GM18498 (cell line): ENCODE results near the gene MORF4L2.

Experiments used
- ATAC-seq: cut with Tn5 transposase; IDR thresholded peaks from one replicate; pipeline ENCODE4 v1.9.1; 2021; ENCODE audit warnings: mild to moderate bottlenecking, moderate library complexity; ENCODE audit not compliant: unreplicated experiment

The MORF4L2 gene

GRCh38 chrX:103686199-103687072, at the start of gene MORF4L2:
MORF4L2 (minus strand) TSS chrX:103686699; CDS start chrX:103677027, 9,672 bp downstream.
- ATAC-seq: peak; percentile 91

GRCh38 chrX:103734125-103734760, 47.7 kb upstream of the MORF4L2 start:
- no peak for ATAC-seq

GRCh38 chrX:103733017-103733416, 46.5 kb upstream of the MORF4L2 start:
- ATAC-seq: no peak

GRCh38 chrX:103730796-103731493, 44.4 kb upstream of the MORF4L2 start:
- ATAC-seq: no peak

GRCh38 chrX:103730147-103730795, 43.8 kb upstream of the MORF4L2 start:
- no peak for ATAC-seq

GRCh38 chrX:103729015-103729414, 42.5 kb upstream of the MORF4L2 start:
- no peak for ATAC-seq

- ATAC-seq: no peak
These were observed 40.6 kb upstream of the MORF4L2 start for GRCh38 chrX:103727115-103727514.

GRCh38 chrX:103726477-103726876, 40.0 kb upstream of the MORF4L2 start:
- no peak for ATAC-seq

GRCh38 chrX:103722505-103722904, 36.0 kb upstream of the MORF4L2 start:
- no peak for ATAC-seq

GRCh38 chrX:103718120-103718519, 31.6 kb upstream of the MORF4L2 start:
- ATAC-seq: no peak

- ATAC-seq: no peak
These were observed 30.5 kb upstream of the MORF4L2 start for GRCh38 chrX:103716962-103717361.

- no peak for ATAC-seq
These were observed 24.1 kb upstream of the MORF4L2 start, which contains the start of gene TMEM31 for GRCh38 chrX:103710609-103711008. TMEM31 (plus strand) TSS chrX:103710909; CDS start chrX:103712259, 1,350 bp downstream.

- ATAC-seq: no peak
These were observed 18.4 kb upstream of the MORF4L2 start for GRCh38 chrX:103704863-103705262.

- no peak for ATAC-seq
These were observed 12.7 kb upstream of the MORF4L2 start for GRCh38 chrX:103699243-103699642.

- no peak for ATAC-seq
These were observed 11.2 kb upstream of the MORF4L2 start for GRCh38 chrX:103697687-103698086.

GRCh38 chrX:103691059-103691458, 4.6 kb upstream of the MORF4L2 start:
- no peak for ATAC-seq

GRCh38 chrX:103688946-103689345, 2.4 kb upstream of the MORF4L2 start:
- ATAC-seq: no peak

GRCh38 chrX:103687696-103688201, 1.2 kb upstream of the MORF4L2 start:
- ATAC-seq: no peak

GRCh38 chrX:103687073-103687695, 685 bp upstream of the MORF4L2 start:
- peak; percentile 64 for ATAC-seq

- no peak for ATAC-seq
These were observed 1.1 kb downstream of the MORF4L2 start for GRCh38 chrX:103685396-103685795.
